Activated naive CD4-positive, alpha-beta T cell treated with anti-CD3 and anti-CD28 coated beads, Interleukin-2, amount 10 ng/mL, durations not matched to agents 7 days and 5 days (primary cell): ENCODE results near the gene RNLS.

Source experiments
- CTCF ChIA-PET: fragments of 350-600 bp; sonication (Branson Sonifier 250); formaldehyde crosslinking; loops from one replicate; lab custom pipeline; 2021; ENCODE audit warnings: antibody characterized with exemption; lab: Charles Lee
- DNase-seq: peaks from one replicate; pipeline ENCODE4 v3.0.0-alpha.2; 2020
- H3K27ac Mint-ChIP-seq: one replicate; pipeline ENCODE4 v1.8.0; 2021; ENCODE audit warnings: mild to moderate bottlenecking, moderate library complexity, mixed read lengths
- H3K27me3 Mint-ChIP-seq: one replicate; pipeline ENCODE4 v1.8.0; 2021; ENCODE audit warnings: mild to moderate bottlenecking, mixed read lengths
- H3K36me3 Mint-ChIP-seq: one replicate; pipeline ENCODE4 v1.8.0; 2021; ENCODE audit warnings: mixed read lengths
- H3K4me1 Mint-ChIP-seq: one replicate; pipeline ENCODE4 v1.8.0; 2021; ENCODE audit warnings: mixed read lengths
- H3K4me3 Mint-ChIP-seq: one replicate; pipeline ENCODE4 v1.8.0; 2021; ENCODE audit warnings: mild to moderate bottlenecking, moderate library complexity, mixed read lengths
- H3K9me3 Mint-ChIP-seq: one replicate; pipeline ENCODE4 v1.8.0; 2021; ENCODE audit warnings: mixed read lengths

The RNLS gene

DNA sequence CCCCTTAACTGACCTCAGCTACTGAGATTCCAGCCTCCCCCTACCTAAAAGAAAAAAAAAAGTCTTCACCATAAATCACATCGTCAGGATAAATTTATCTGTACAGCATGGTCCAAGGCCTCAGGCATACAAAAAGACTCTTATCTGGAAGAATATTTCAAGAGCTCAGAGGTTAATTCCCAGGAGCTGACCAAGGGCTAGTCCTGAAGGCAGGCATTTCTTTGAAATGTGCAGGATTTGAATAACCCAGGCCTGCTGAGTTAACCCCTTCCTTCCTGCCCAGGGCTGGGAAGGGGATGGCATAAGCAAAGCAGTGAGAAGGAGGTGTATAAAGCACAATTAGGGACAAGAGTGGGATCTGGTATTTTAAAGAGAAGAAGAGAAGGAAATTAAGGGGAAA lies 111.2 kb downstream of the RNLS start:
- Mint-ChIP-seq H3K27me3 (peaks cover 9% of the 10 kb centered on the region), H3K36me3 (no peaks in the 10 kb centered on the region), H3K4me1 (no peaks in the 10 kb centered on the region), H3K9me3 (no peaks in the 10 kb centered on the region), H3K4me3 (no peak overlapping the region), H3K27ac (no peak overlapping the region)
- CTCF ChIA-PET: no interaction called here
- no peak for DNase-seq

DNA sequence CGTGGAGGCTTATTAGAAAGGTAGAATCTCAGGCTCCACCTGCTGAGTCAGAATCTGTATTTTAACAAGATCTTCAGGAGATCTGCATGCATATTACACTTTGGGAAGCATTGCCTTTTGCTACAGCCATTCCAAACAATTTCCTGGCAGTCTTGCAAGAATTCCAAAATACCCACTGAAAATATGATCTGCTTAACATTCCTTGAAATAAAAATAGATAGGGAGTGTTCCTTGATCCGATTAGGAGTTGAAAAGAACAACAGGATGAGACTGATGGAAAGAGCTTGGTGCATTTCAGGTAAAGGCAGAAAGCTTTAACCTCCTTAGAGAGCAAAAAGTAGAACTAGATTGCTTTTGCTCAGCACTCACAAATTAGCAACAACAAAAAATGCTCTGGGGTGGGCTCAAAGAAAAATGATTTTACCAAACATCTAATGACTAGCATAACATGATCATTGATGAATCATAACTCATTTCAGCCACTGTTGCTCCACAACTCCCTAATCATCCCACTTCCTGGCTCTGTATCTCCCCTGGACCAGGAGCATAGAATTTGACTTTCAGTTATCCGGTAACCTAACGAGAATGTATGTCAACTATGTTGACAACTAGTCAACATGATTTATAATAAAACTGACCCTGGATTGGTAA lies 115.2 kb downstream of the RNLS start:
- no peak overlapping the region for H3K27ac Mint-ChIP-seq

DNA sequence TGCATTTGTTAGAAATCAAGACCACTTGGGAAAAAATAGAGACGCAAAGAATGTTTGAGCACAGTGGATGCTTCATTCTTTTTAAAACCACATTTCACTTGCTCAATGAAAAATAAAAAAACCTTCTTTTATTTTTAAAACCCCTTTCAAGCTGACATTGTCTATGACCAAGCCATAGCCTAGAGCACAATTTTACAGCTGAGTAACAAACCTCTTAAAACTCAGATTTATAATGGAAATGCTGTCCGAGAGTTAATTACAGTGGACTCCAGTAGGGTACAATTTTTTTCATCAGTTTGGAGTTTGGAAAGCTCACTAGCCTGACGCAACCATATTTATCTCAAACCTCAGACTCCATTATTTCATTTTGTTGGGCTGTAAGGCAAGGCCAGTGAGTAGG lies 116.3 kb downstream of the RNLS start:
- H3K27me3 Mint-ChIP-seq: peaks cover 2% of the 10 kb centered on the region
- no peak overlapping the region for H3K4me3 Mint-ChIP-seq
- no peak for DNase-seq
- no peaks in the 10 kb centered on the region for H3K9me3 Mint-ChIP-seq
- H3K36me3 Mint-ChIP-seq: no peaks in the 10 kb centered on the region
- H3K27ac Mint-ChIP-seq: no peak overlapping the region
- no peaks in the 10 kb centered on the region for H3K4me1 Mint-ChIP-seq
- CTCF ChIA-PET: no interaction called here

More for the DNA sequence above, 115.2 kb downstream of the RNLS start:
- no peak overlapping the region for H3K4me3 Mint-ChIP-seq
- H3K36me3 Mint-ChIP-seq: no peaks in the 10 kb centered on the region
- H3K4me1 Mint-ChIP-seq: no peaks in the 10 kb centered on the region
- peaks cover 5% of the 10 kb centered on the region for H3K27me3 Mint-ChIP-seq
- DNase-seq: no peak
- CTCF ChIA-PET: no interaction called here
- H3K9me3 Mint-ChIP-seq: no peaks in the 10 kb centered on the region

DNA sequence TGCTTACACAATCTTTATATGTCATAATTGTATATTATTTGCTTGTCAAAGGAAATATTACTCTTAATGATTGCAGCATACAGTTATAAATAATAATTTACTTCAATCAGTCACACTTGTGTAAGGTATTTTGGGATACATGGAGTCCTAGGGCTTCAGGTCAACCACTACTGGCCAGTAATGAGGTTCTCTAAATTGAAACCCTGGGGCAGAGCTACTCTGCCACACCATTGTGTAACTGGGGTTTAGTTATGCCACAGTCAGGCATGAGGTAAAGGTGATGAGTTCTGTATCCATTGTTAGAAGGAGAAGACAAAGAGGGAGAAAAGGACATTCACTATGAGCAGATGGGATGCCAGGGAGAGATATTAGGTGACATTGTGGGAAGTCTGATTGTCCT lies 117.4 kb downstream of the RNLS start:
- CTCF ChIA-PET: interaction anchor here (1.1 kb wide), 1 partner anchor 10 kb away, joined by 3 read pairs; no protein-coding TSS in a partner anchor
- no peak overlapping the region for H3K4me3 Mint-ChIP-seq
- H3K9me3 Mint-ChIP-seq: no peaks in the 10 kb centered on the region
- H3K27me3 Mint-ChIP-seq: peaks cover 2% of the 10 kb centered on the region
- H3K4me1 Mint-ChIP-seq: no peaks in the 10 kb centered on the region
- no peak overlapping the region for H3K27ac Mint-ChIP-seq
- DNase-seq: no peak
- no peaks in the 10 kb centered on the region for H3K36me3 Mint-ChIP-seq

DNA sequence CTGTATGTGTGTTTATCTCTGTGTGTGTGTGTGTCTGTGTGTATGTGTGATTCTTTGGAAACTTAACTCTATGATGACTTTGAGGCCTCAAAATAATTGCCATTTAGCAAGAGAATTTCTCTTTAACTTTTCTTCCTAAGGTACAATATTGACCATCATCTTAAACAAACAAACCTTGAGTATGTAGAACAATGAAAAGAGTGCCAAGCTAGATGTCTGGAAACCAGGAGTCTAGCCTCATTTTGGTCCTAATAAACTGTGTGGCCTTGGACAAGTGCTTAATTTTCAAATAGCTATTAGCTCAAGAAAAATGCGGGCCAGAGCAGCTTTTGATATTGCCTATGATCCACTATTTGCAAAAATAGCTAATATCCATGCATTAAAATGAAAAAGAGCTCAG lies 119.3 kb downstream of the RNLS start:
- DNase-seq: no peak
- Mint-ChIP-seq H3K4me1 (no peaks in the 10 kb centered on the region), H3K27ac (no peak overlapping the region), H3K27me3 (peaks cover 4% of the 10 kb centered on the region), H3K9me3 (no peaks in the 10 kb centered on the region), H3K36me3 (no peaks in the 10 kb centered on the region), H3K4me3 (no peak overlapping the region)
- CTCF ChIA-PET: interaction anchor here (1.2 kb wide), 1 partner anchor 11 kb away, joined by 3 read pairs; no protein-coding TSS in a partner anchor

DNA sequence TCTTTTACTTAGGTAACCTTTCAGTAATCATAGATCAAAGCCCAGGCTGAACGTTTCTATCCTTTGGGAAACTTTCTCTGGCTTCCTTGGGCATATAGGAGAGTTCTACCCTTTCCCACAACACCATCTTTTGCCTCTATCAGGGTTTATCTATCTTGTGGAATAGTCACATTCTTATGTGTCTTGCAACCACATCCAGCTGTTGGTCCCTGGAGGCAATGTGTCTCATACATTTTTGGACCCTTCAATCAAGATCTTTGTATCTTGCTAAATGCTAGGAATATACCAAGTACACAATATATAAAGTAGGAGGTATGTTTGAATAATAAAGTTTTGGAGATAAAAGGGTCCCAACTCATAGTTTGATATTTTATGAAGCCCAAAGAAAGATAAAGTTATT lies 121.7 kb downstream of the RNLS start:
- no peaks in the 10 kb centered on the region for H3K9me3 Mint-ChIP-seq
- DNase-seq: no peak
- no peaks in the 10 kb centered on the region for H3K4me1 Mint-ChIP-seq
- CTCF ChIA-PET: no interaction called here
- no peaks in the 10 kb centered on the region for H3K36me3 Mint-ChIP-seq
- H3K27ac Mint-ChIP-seq: no peak overlapping the region
- H3K4me3 Mint-ChIP-seq: no peak overlapping the region
- peaks cover 4% of the 10 kb centered on the region for H3K27me3 Mint-ChIP-seq

DNA sequence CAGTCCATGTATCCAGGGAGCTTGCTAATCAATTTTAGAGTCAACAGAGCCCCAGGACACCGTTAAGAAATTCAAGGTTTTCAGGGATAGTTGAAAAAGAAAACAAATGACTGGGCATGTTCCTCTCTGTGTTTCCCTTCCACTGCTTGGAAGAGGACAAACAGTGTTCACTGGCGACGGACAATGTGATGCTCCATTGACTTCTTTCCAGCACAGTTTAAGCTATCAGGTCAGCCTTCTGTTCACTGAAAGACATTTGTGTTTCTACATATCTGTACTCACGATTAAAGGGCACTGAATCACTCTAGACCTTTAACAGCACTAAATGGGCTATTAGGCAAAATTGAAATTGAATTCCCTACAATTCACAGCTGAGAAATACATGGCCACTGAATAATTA lies 123.6 kb downstream of the RNLS start:
- Mint-ChIP-seq H3K4me1 (no peaks in the 10 kb centered on the region), H3K27me3 (peaks cover 4% of the 10 kb centered on the region), H3K36me3 (no peaks in the 10 kb centered on the region), H3K9me3 (no peaks in the 10 kb centered on the region), H3K4me3 (no peak overlapping the region), H3K27ac (no peak overlapping the region)
- CTCF ChIA-PET: no interaction called here
- no peak for DNase-seq

DNA sequence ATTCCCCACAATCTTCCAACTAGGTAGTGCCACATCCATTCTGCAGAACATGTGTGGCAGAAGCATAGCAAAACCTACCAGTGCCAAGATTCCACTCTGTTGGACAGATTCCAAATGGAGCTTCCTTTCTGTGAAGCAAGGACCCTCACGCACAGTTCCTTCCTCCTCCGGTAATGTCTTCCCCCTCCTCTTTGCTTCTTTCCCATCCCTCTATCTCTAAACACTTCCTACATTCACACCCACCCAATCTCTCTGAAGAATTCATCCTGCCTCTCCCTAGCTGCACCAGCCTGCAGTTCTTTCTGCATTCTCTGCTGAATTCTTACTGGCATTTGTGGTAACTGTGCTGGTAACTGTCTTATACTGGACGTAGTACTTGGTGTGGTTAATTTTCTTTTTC lies 124.9 kb downstream of the RNLS start:
- Mint-ChIP-seq H3K27ac (no peak overlapping the region), H3K27me3 (peaks cover 4% of the 10 kb centered on the region), H3K4me1 (no peaks in the 10 kb centered on the region), H3K36me3 (no peaks in the 10 kb centered on the region), H3K4me3 (no peak overlapping the region), H3K9me3 (no peaks in the 10 kb centered on the region)
- no peak for DNase-seq
- CTCF ChIA-PET: interaction anchor here (1.5 kb wide), 1 partner anchor 66 kb away, joined by 4 read pairs; no protein-coding TSS in a partner anchor

DNA sequence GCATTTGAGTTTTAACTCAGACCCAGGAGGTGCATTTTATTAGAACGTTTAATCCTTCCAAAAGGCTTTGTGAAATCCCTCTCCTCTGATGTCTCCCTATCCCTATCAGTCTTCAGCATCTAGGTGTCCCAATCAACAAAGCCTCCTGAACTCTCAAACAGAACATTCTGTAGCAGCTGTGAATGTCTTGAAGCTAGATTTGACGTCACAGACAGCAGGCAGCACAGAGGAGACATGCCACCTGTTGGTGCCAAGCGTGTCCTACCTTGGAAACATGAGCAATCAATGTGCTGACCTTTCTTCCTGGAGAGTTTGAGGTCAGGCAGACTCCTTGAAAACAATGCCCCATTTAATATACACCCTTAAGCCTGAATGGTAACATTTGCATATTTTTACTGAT lies 125.5 kb downstream of the RNLS start:
- H3K27me3 Mint-ChIP-seq: peaks cover 4% of the 10 kb centered on the region
- H3K9me3 Mint-ChIP-seq: no peaks in the 10 kb centered on the region
- CTCF ChIA-PET: interaction anchor here (1.5 kb wide), 1 partner anchor 65 kb away, joined by 4 read pairs; no protein-coding TSS in a partner anchor
- H3K4me1 Mint-ChIP-seq: no peaks in the 10 kb centered on the region
- H3K4me3 Mint-ChIP-seq: no peak overlapping the region
- no peaks in the 10 kb centered on the region for H3K36me3 Mint-ChIP-seq
- DNase-seq: peak; percentile 22
- H3K27ac Mint-ChIP-seq: no peak overlapping the region

DNA sequence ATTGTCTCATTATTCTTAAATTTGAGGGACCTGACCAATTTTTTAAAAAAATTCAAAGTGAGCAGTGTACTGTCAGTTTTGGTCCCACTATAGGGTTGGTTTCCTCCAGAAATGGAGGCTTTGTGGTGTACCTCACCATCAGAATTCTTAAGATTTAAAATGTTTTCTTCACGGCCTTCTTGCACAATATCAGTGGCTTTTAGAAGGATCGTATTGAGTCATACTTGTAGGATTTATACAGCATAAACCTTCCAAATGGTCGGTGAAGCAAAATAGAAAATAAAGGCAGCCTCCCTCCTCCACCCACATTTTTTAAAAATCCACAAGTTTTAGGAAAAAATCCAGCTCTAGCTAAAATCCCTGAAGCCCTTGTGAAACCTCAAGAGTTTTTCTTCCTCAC lies 126.4 kb downstream of the RNLS start:
- CTCF ChIA-PET: interaction anchor here (1.5 kb wide), 1 partner anchor 9 kb away, joined by 3 read pairs; no protein-coding TSS in a partner anchor
- DNase-seq: no peak
- no peak overlapping the region for H3K27ac Mint-ChIP-seq

DNA sequence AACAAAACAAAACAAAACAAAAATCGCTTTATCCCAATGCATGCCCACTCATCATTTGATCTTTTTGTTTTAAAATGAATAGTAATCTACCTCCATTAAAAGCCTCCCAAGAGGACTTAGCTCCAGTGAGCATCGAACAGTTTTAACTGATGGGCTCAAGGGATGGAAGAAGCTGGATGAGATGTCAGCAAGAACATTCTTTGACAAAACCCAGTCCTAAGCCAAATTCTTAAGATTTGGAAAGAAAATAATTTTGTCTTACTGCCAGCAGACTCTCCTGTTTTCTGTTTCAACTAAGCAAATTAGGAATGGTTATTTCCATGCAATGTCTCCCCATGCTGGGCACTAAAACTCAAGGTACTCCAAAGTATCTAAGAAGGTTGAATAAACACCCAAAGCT lies 127.3 kb downstream of the RNLS start:
- peaks cover 8% of the 10 kb centered on the region for H3K27me3 Mint-ChIP-seq
- no peak overlapping the region for H3K4me3 Mint-ChIP-seq
- H3K36me3 Mint-ChIP-seq: no peaks in the 10 kb centered on the region
- CTCF ChIA-PET: interaction anchor here (1.5 kb wide), 1 partner anchor 10 kb away, joined by 3 read pairs; no protein-coding TSS in a partner anchor
- DNase-seq: no peak
- no peaks in the 10 kb centered on the region for H3K4me1 Mint-ChIP-seq
- H3K9me3 Mint-ChIP-seq: no peaks in the 10 kb centered on the region
- H3K27ac Mint-ChIP-seq: no peak overlapping the region

More for the DNA sequence above, 126.4 kb downstream of the RNLS start:
- H3K9me3 Mint-ChIP-seq: no peaks in the 10 kb centered on the region
- H3K36me3 Mint-ChIP-seq: no peaks in the 10 kb centered on the region
- H3K4me1 Mint-ChIP-seq: no peaks in the 10 kb centered on the region
- H3K4me3 Mint-ChIP-seq: no peak overlapping the region
- H3K27me3 Mint-ChIP-seq: peaks cover 4% of the 10 kb centered on the region

DNA sequence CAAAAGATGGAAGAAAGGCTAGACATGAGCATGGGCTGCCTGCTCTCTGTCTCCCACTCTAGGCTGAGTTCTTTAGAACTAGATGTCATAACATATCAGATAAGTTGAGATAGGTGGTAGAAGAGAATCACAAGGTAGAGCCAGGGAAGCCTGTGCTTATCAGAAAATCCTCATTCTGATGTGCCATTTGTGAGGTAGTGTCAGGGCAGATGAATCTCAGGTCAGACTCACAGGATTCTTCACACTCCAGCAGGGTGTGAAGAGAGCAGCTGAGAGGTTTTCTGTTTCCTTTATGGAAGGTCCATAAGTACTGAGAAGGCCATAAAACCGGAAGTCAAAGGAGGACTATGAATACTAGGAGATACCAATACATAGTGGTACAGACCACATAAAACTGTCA lies 132.9 kb downstream of the RNLS start:
- Mint-ChIP-seq H3K36me3 (peaks cover 2% of the 10 kb centered on the region), H3K4me1 (no peaks in the 10 kb centered on the region), H3K27ac (no peak overlapping the region), H3K9me3 (no peaks in the 10 kb centered on the region), H3K27me3 (peaks cover 10% of the 10 kb centered on the region), H3K4me3 (no peak overlapping the region)
- CTCF ChIA-PET: no interaction called here
- no peak for DNase-seq

DNA sequence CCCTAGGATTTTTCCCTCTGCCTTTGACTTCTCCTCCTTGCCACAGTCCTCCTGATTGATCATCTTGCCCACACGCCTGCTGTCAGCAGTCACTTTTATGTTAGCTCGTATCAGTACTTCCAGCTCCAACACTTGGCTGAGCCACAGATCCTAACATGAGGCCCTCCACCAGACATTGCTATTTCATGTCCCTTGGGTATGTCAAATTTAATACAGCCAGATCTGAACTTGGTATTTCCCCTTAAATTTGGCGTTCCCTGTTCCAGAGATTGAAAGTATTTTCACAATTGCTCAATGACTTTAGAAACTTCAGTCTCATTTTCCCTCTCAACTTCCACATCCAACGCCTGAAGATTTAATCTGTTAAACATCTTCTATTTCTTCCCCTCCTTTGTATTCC lies 140.4 kb downstream of the RNLS start:
- H3K27me3 Mint-ChIP-seq: peaks cover 8% of the 10 kb centered on the region
- no peak for DNase-seq
- no peaks in the 10 kb centered on the region for H3K36me3 Mint-ChIP-seq
- H3K4me3 Mint-ChIP-seq: no peak overlapping the region
- CTCF ChIA-PET: no interaction called here
- H3K27ac Mint-ChIP-seq: no peak overlapping the region
- no peaks in the 10 kb centered on the region for H3K4me1 Mint-ChIP-seq
- peaks cover 4% of the 10 kb centered on the region for H3K9me3 Mint-ChIP-seq

DNA sequence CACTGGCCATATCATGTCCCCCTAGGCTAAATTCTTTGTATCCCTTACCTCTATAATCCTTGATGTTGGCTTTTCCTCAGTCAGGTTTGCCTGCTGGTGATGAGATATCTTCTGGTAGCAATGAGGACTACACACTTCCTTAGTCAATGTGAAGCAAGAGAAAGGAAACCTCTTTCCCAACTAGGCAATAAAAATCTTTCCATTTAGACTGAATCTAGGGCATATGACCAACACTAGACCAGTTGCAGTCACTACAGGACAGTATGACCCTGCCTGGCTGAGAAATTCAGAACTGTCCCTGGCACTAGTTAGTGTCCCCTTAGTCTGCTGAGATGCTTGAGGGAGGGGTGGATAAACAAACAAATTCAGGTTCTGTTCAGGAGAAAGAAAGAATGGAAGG lies 142.6 kb downstream of the RNLS start:
- Mint-ChIP-seq H3K4me1 (no peaks in the 10 kb centered on the region), H3K4me3 (no peak overlapping the region), H3K27ac (no peak overlapping the region), H3K9me3 (peaks cover 4% of the 10 kb centered on the region), H3K27me3 (peaks cover 5% of the 10 kb centered on the region), H3K36me3 (no peaks in the 10 kb centered on the region)
- DNase-seq: no peak
- CTCF ChIA-PET: no interaction called here

DNA sequence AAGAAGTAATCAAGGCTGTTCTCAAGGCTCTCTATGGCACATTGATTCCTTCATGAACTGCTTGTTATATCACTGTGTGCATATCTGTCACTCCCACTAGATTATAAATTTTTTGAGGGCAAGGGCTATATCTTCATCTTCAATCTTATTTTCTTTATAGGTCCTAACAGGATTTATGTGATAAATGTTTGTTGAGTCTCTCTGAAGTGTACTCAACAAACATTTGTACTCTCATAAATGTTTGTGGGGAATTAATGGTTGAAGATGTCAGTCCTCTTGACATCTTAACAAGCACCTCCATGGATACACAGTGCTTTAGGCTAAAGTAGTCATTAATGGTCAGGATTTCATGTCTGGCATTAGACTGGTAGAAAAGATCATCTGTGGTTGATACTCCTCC lies 143.2 kb downstream of the RNLS start:
- no peak overlapping the region for H3K4me3 Mint-ChIP-seq
- H3K4me1 Mint-ChIP-seq: no peaks in the 10 kb centered on the region
- peaks cover 5% of the 10 kb centered on the region for H3K27me3 Mint-ChIP-seq
- no peaks in the 10 kb centered on the region for H3K36me3 Mint-ChIP-seq
- no peak for DNase-seq
- peaks cover 4% of the 10 kb centered on the region for H3K9me3 Mint-ChIP-seq
- CTCF ChIA-PET: no interaction called here
- H3K27ac Mint-ChIP-seq: no peak overlapping the region
